Stimulated activated CD4-positive, alpha-beta T cell treated with anti-CD3 and anti-CD28 coated beads, Interleukin-2, amount 100 ng/mL, for 4 hours (primary cell): ENCODE results near the gene CCR7.
"Not testable (repeated sequence)": the region's sequence is repeated elsewhere in the genome, so short reads cannot be mapped to it uniquely, and the experiment has no call there.

Experiments
- DNase-seq: peaks from one replicate; pipeline ENCODE4 v3.0.0-alpha.2; 2020; ENCODE audit warnings: low read depth

The CCR7 gene

GRCh38 chr17:40551091-40551878, 14.0 kb downstream of the CCR7 start:
- no peak for DNase-seq

- DNase-seq = no peak
These were observed 14.7 kb downstream of the CCR7 start for GRCh38 chr17:40550608-40551007.

DNA sequence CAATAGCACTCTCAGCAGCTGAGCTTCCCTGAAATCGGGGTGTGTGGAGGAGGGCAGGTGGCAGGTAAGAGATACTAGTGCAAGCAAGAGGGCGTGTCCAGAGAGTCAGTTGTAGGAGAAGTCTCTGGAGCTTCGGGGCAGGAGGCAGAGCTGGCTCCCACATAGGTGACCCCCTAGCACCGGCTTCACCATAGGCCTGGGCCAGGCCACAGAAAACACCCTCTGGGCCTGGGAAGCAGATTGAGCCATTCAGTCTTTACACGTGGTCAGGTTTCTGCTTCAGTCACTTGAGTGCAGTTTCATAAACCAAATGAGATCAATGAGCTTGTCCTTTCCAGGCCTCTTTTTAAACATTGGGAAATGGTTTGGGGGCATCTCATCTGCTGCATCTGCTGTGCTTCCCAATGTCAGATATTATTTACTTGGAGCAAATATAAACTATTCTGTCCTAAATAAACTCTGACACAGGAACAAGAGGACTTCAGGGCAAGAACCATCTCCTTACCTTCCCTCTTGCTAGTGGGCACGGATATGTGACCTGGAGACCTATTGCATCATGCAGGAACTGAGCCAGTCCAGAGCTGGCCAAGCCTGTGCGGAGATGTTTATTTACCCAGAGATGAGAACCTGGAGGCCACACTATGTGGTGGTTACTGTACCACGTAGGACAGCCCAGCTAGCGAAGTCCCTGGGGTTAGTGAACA, 16.1 kb downstream of the CCR7 start:
- no peak for DNase-seq

GRCh38 chr17:40548491-40548981, 16.7 kb downstream of the CCR7 start:
- DNase-seq = no peak

GRCh38 chr17:40547785-40548478, 17.3 kb downstream of the CCR7 start:
- DNase-seq = no peak

- peak; percentile 37 for DNase-seq
These were observed 18.0 kb downstream of the CCR7 start for GRCh38 chr17:40547079-40547784.

GRCh38 chr17:40546497-40546896, 18.8 kb downstream of the CCR7 start:
- not testable (repeated sequence) for DNase-seq

DNA sequence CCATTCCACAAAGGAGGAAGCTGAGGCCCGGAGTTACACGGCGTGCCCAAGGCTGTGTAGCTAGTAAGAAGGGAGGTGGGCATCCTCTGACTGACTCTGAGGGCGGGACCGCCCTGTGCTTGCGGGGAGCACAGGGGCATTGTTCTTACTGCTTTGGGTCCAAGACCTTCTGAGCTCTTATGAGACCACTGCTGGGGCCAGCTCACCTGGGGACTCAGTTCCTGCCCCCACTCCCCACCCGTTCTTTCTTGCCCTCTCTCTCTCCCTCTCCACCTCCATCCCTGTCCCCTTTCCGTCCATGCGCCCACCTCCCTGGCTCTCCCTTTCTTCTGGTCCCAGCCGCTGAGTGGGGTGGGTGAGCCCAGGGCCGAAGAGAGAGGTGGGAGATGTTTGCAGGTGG, 19.6 kb downstream of the CCR7 start:
- no peak for DNase-seq

DNA sequence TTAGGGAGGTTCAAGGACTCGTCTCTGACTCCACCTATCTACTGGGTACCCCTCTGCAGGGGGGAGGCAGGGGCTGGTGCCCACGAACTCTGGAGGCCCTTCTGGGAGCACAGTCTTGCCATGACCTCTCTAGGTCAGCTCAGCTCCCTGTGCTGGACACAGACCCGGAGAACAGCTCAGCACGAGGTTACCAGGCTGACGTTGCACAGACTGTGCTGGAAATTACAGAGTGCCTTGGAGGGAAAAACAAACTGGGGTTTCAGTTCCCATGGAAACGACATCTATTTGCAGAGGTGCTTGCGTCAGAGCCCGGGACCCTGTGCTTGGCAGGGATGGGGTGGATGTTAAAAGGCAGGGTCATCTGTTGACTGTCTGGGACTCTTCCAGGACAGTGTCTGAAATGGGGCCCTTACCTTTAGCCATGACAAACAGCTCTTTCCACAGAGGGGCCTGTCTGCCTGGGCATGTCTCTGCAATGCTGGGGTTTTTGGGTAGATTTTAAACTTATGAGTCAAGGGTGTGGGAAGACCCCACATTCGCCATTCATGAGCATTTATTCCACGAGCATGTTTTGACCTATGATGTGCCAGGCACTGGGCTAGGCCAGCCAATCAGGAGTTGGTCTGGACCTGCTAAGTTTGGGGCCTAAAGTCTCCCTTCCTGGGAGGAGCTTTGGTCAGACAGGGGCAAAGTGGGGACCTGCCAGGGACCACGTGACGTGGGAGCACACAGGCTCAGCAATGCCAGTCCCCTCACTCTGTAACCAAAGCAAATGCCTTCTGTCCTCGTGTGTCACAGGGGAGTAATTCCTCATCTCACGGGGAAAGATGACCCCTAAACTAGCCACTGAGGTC, 22.5 kb downstream of the CCR7 start:
- DNase-seq = no peak

- DNase-seq = no peak
These were observed 23.3 kb downstream of the CCR7 start for GRCh38 chr17:40541873-40542557.

GRCh38 chr17:40541060-40541872, 24.0 kb downstream of the CCR7 start:
- DNase-seq = peak; percentile 59

DNA sequence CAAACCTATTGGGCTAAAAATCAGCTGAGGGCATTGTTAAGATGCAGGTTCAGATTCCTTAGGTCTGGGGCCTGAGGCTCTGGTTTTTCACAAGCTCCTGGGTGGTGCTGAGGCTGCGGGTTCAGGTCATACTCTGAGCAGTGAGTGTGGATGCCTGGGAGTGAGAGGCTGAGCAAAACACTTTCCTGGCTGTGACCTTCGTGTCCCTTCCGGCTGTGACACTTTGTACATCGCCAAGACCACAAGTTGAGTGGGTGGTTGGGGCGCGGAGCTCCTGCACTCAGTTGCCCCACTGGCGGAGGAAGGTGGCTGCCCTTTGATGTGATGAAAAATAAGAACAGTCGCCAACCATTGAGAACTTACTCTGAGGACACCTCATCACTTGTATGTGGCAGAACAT, 24.8 kb downstream of the CCR7 start:
- no peak for DNase-seq

- DNase-seq = no peak
These were observed 25.4 kb downstream of the CCR7 start for GRCh38 chr17:40539711-40540411.

GRCh38 chr17:40538936-40539705, 26.2 kb downstream of the CCR7 start:
- no peak for DNase-seq

- no peak for DNase-seq
These were observed 27.0 kb downstream of the CCR7 start for GRCh38 chr17:40538019-40538935.

DNA sequence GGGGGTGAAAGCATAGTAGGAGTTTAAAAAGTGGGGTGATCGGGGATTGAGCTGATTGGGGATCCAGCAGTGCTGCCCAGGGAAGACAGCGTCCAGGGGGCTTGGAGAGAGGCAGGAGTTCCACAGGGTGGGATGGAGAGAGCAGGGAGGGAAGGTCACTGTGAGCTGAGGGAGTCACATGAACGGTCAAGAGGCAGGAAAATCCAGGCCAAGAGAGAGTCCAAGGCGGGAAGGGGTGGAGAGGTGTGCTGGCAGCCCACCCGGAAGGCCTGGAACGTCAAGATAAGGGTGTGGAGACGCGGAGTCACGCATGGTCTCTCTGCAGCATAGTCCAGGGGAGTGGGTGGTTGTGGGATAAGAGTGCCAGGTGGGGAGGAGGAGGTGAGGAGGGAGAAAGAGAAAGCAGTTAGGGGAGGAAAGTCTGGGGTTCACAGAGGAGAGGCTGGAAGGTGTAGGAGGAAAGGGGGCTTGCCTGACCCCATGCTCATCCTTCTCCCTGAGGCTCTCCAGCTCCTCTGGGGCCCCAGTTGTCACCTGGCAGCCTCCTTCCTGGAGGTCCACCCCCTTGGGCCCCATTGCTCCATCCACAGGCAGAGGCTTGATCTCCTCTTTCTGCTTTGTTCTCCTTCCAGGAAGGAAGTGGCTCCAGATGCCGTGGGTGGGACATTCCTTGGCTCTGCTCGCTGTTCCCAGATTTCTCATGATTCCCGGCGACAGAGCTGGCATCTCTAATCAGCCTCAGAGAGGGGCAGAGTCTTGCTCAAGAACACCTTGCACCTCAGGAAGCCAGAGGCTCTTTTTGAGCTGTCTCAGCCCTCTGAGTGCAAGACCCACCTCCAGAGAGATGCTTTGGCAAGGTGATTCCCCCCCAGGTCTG, 28.7 kb downstream of the CCR7 start:
- DNase-seq = no peak
